Muscle of back (tissue), 13 donors: ENCODE results near the gene DES. TPM values are rescaled to one million over a fixed set of nuclear protein-coding genes. Genes with fewer than 3 reads are reported as not detected.
"Not testable (repeated sequence)": the region's sequence is repeated elsewhere in the genome, so short reads cannot be mapped to it uniquely, and the experiment has no call there.

Experiments used
- DNase-seq, 3 donors: peaks; one replicate each; pipeline versions ENCODE4 v3.0.0 to v3.0.0-alpha.2; 2013
- long read RNA-seq, 9 donors: transcript quantifications; one replicate each; lab custom pipeline, GENCODE V29; 2026
- polyA plus RNA-seq, 10 donors: library from polyadenylated mRNA; unstranded; fragments of 120-200 nt; gene quantifications; one replicate each; pipeline ENCODE4 v1.2.1, GENCODE V29; 2013; ENCODE audit not compliant: insufficient read length in 10 of 10

The DES gene
- polyA plus RNA-seq = 1,000 to 10,000 TPM; 1,880 to 4,907 (median 4,107) TPM
- long read RNA-seq, donor 1, transcript DES-201 (9 exons, 2,248 nt) = major isoform, 1,045 of 1,615 reads
- long read RNA-seq, donor 1, transcript DES-203 (2 exons, 462 nt) = minor isoform, 69 of 1,615 reads
- long read RNA-seq, donor 1, partial matches to known transcripts = 433 of 1,615 reads
- long read RNA-seq, donor 1, other reads (novel, unspliced or antisense) = 68 of 1,615 reads
- long read RNA-seq, donor 2, transcript DES-203 (2 exons, 462 nt) = minor isoform, 101 of 2,443 reads
- long read RNA-seq, donor 2, transcript DES-201 (9 exons, 2,248 nt) = major isoform, 881 of 2,443 reads
- long read RNA-seq, donor 2, partial matches to known transcripts = 1,394 of 2,443 reads
- long read RNA-seq, donor 2, other reads (novel, unspliced or antisense) = 67 of 2,443 reads
- long read RNA-seq, donor 3, partial matches to known transcripts = 0 of 1 reads
- long read RNA-seq, donor 3, other reads (novel, unspliced or antisense) = 0 of 1 reads
- long read RNA-seq, donor 4, transcript DES-201 (9 exons, 2,248 nt) = major isoform, 627 of 953 reads
- long read RNA-seq, donor 4, transcript DES-203 (2 exons, 462 nt) = minor isoform, 33 of 953 reads
- long read RNA-seq, donor 4, partial matches to known transcripts = 256 of 953 reads
- long read RNA-seq, donor 4, other reads (novel, unspliced or antisense) = 37 of 953 reads
- long read RNA-seq, donor 5, transcript DES-201 (9 exons, 2,248 nt) = major isoform, 745 of 1,799 reads
- long read RNA-seq, donor 5, transcript DES-203 (2 exons, 462 nt) = minor isoform, 171 of 1,799 reads
- long read RNA-seq, donor 5, partial matches to known transcripts = 798 of 1,799 reads
- long read RNA-seq, donor 5, other reads (novel, unspliced or antisense) = 84 of 1,799 reads
- long read RNA-seq, donor 6, transcript DES-201 (9 exons, 2,248 nt) = major isoform, 1,158 of 1,806 reads
- long read RNA-seq, donor 6, transcript DES-203 (2 exons, 462 nt) = minor isoform, 64 of 1,806 reads
- long read RNA-seq, donor 6, partial matches to known transcripts = 494 of 1,806 reads
- long read RNA-seq, donor 6, other reads (novel, unspliced or antisense) = 90 of 1,806 reads
- long read RNA-seq, donor 7, transcript DES-201 (9 exons, 2,248 nt) = major isoform, 632 of 1,006 reads
- long read RNA-seq, donor 7, transcript DES-203 (2 exons, 462 nt) = minor isoform, 38 of 1,006 reads
- long read RNA-seq, donor 7, partial matches to known transcripts = 291 of 1,006 reads
- long read RNA-seq, donor 7, other reads (novel, unspliced or antisense) = 45 of 1,006 reads
- long read RNA-seq, donor 8, transcript DES-203 (2 exons, 462 nt) = minor isoform, 28 of 429 reads
- long read RNA-seq, donor 8, transcript DES-201 (9 exons, 2,248 nt) = major isoform, 252 of 429 reads
- long read RNA-seq, donor 8, partial matches to known transcripts = 138 of 429 reads
- long read RNA-seq, donor 8, other reads (novel, unspliced or antisense) = 11 of 429 reads
- long read RNA-seq, donor 9, transcript DES-203 (2 exons, 462 nt) = minor isoform, 40 of 258 reads
- long read RNA-seq, donor 9, transcript DES-201 (9 exons, 2,248 nt) = major isoform, 133 of 258 reads
- long read RNA-seq, donor 9, partial matches to known transcripts = 85 of 258 reads
- long read RNA-seq, donor 9, other reads (novel, unspliced or antisense) = 0 of 258 reads

- DNase-seq = peak; percentile 67 to 86 (median 76)
Observed at GRCh38 chr2:219418155-219419011, at the start of gene DES. TSS of gene DES (plus strand) at chr2:219418377. CDS start at chr2:219418463, 86 bp downstream.

DNA sequence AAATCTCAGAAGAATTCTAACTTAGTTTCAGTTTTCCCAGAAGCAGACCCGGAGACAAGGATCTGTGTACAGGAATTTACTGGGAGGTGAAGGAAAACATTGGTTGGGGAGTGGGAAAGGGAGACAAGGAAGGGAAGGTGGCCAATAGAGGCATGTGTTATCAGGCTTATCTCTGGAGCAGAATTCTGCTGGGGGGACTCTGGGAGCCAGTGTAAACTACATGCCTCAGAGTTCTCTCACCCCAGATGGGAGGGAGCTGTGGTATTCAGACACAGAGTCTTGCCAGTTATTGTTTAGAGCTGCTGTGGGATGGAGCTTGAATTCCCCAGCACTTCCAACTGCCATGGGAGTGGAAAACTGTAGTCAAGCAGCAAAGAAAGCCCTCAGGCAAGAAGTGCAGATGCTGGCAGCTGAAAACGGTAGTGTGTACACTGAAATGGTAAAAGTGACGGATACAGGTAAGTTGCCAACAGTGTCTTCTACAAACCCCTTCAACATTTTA, 49.4 kb upstream of the DES start:
- DNase-seq = peak; percentile 38 to 72 (median 45)

GRCh38 chr2:219369447-219369861, 48.7 kb upstream of the DES start:
- DNase-seq = peak in 2 of 3 donors; percentile 34 to 71

- DNase-seq = no peak
Observed at GRCh38 chr2:219378163-219378851, 39.9 kb upstream of the DES start.

DNA sequence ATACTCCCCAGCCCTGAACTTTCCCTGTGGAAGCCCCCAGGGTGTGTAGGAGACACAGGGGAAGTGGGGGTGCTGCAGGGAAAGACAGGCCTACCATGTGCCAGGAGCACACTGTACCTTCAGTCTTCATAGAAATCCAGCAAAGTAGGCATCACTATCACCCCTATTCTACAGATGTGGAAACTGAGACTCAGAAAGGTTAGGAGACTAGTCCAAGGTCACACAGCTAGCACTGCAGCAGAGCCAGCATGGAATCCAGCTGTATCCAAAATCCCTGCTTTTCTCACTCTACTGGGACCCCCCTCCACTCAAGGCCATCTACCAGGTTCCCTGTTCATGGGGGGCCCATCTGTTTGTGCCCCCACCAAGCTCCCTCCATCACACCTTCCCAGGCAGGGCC, 37.3 kb upstream of the DES start:
- DNase-seq = no peak

- DNase-seq = no peak
Observed at GRCh38 chr2:219381448-219381847, 36.7 kb upstream of the DES start.

GRCh38 chr2:219384083-219384713, 34.0 kb upstream of the DES start:
- DNase-seq = no peak

GRCh38 chr2:219384859-219385258, 33.3 kb upstream of the DES start:
- no peak for DNase-seq

GRCh38 chr2:219385958-219386520, 32.1 kb upstream of the DES start:
- no peak for DNase-seq

- DNase-seq = no peak
Observed at GRCh38 chr2:219386532-219387280, 31.5 kb upstream of the DES start.

- DNase-seq = peak; percentile 89 to 93 (median 92)
Observed at GRCh38 chr2:219387306-219388120, 30.7 kb upstream of the DES start, which contains the start of gene DNPEP. TSS of gene DNPEP (minus strand) at chr2:219387912. CDS start at chr2:219387794, 118 bp downstream.

- peak; percentile 96 to 98 (median 98) for DNase-seq
Observed at GRCh38 chr2:219388121-219388906, 29.9 kb upstream of the DES start.

- no peak for DNase-seq
Observed at GRCh38 chr2:219388907-219389156, 29.3 kb upstream of the DES start.

- DNase-seq = no peak
Observed at GRCh38 chr2:219392754-219393153, 25.4 kb upstream of the DES start.

GRCh38 chr2:219395056-219395455, 23.1 kb upstream of the DES start:
- DNase-seq = not testable (repeated sequence)

GRCh38 chr2:219395609-219396008, 22.6 kb upstream of the DES start:
- DNase-seq = no peak
